GM12878 (cell line): Measurements from ENCODE around the gene SLC35A1. TPM values are rescaled to one million over a fixed set of nuclear protein-coding genes. Genes with fewer than 3 reads are reported as not detected.

Experiments
- ATAC-seq: fragments of 200-7000 bp; cut with Tn5 transposase; 3 replicates; pipeline ENCODE4 v1.9.1; 2020; ENCODE audit warnings: mild to moderate bottlenecking, moderate library complexity
- BruUV-seq: library from RNA; stranded (reverse); fragments of 400-500 nt; replicated peaks from 2 replicates; lab custom pipeline; 2021; lab: Mats Ljungman, UMichigan
- CTCF ChIA-PET: fragments of 300-600 bp; sonication (Branson Sonifier 250); formaldehyde crosslinking; extraction: SDS; loops from one replicate; lab custom pipeline; 2021; ENCODE audit warnings: inconsistent platforms; lab: Yijun Ruan, JAX
- POLR2A ChIA-PET: fragments of 350-600 bp; formaldehyde crosslinking; extraction: SDS; loops from one replicate; lab custom pipeline; 2021; ENCODE audit warnings: inconsistent platforms; lab: Charles Lee
- RAD21 ChIA-PET: fragments of 300-600 bp; sonication (Branson Sonifier 250); formaldehyde crosslinking; loops from one replicate; lab custom pipeline; 2023; ENCODE audit warnings: antibody characterized with exemption; ENCODE audit not compliant: unreplicated experiment; lab: Charles Lee
- SMC1A ChIA-PET: fragments of 300-600 bp; sonication (Branson Sonifier 250); formaldehyde crosslinking; loops from one replicate; lab custom pipeline; 2023; ENCODE audit not compliant: unreplicated experiment, uncharacterized antibody; lab: Charles Lee
- DNase-seq: peaks from one replicate; pipeline ENCODE4 v3.0.0-alpha.2; 2011; ENCODE audit warnings: low read depth, low spot score
- FAIRE-seq: peaks from 3 replicates; lab custom pipeline; 2011; peaks lifted over from hg19 to GRCh38; lab: Jason Lieb, UNC
- H2AFZ ChIP-seq: 2 replicates; pipeline ENCODE4 v1.6.0; 2011; ENCODE audit warnings: low read depth, low read length, control low read depth; ENCODE audit not compliant: control insufficient read depth
- H3K27ac ChIP-seq: 2 replicates; pipeline ENCODE4 v1.5.1; 2011; ENCODE audit warnings: control low read depth; ENCODE audit not compliant: control insufficient read depth, insufficient read depth
- H3K27me3 ChIP-seq, 2 experiments: replicated peaks in 1 of 2; 2 replicates each; pipeline versions ENCODE4 v1.6.0 to v1.6.1; 2011; ENCODE audit warnings: low read length in 1 of 2; ENCODE audit not compliant: control insufficient read depth in 2 of 2, insufficient read depth in 2 of 2
- H3K36me3 ChIP-seq, 2 experiments: 2 replicates each; pipeline ENCODE4 v1.5.1; 2011; ENCODE audit warnings: low read length in 1 of 2; ENCODE audit not compliant: control insufficient read depth in 2 of 2, insufficient read depth in 2 of 2
- H3K4me1 ChIP-seq: 2 replicates; pipeline ENCODE4 v1.6.1; 2011; ENCODE audit warnings: mild to moderate bottlenecking, low read length, moderate library complexity, mixed read lengths; ENCODE audit not compliant: control insufficient read depth, insufficient read depth
- H3K4me2 ChIP-seq: 2 replicates; pipeline ENCODE4 v1.6.0; 2011; ENCODE audit warnings: control low read depth; ENCODE audit not compliant: control insufficient read depth, insufficient read depth
- H3K4me3 ChIP-seq: fragments of 200-600 bp; sonication (generic); 2 replicates; pipeline ENCODE4 v1.5.1; 2016
- H3K79me2 ChIP-seq: 2 replicates; pipeline ENCODE4 v1.6.0; 2011; ENCODE audit warnings: low read length; ENCODE audit not compliant: control insufficient read depth, insufficient read depth
- H3K9ac ChIP-seq: 2 replicates; pipeline ENCODE4 v1.8.0; 2011; ENCODE audit warnings: low read length, control low read depth, mixed read lengths; ENCODE audit not compliant: control insufficient read depth, insufficient read depth
- H3K9me3 ChIP-seq: replicated peaks from 3 replicates; pipeline ENCODE4 v1.5.1; 2011; ENCODE audit warnings: mild to moderate bottlenecking, low read length; ENCODE audit not compliant: control insufficient read depth, insufficient read depth
- H4K20me1 ChIP-seq: 2 replicates; pipeline ENCODE4 v1.6.0; 2011; ENCODE audit not compliant: control insufficient read depth, insufficient read depth
- CBX3 ChIP-seq: fragments of 200-600 bp; sonication (generic); IDR thresholded peaks from 2 replicates; pipeline ENCODE4 v1.6.1; 2016; ENCODE audit warnings: low read depth, borderline replicate concordance
- CEBPZ ChIP-seq: fragments of 150-350 bp; IDR thresholded peaks from 2 replicates; pipeline ENCODE4 v1.6.1; 2016; ENCODE audit warnings: low read depth, low read length
- IKZF1 ChIP-seq: fragments of 450-650 bp; conservative IDR thresholded peaks from 2 replicates; pipeline ENCODE4 v1.6.1; 2017; ENCODE audit warnings: antibody characterized with exemption, mild to moderate bottlenecking
- KDM1A ChIP-seq: fragments of 200-600 bp; sonication (generic); IDR thresholded peaks from 2 replicates; pipeline ENCODE4 v1.6.1; 2016; ENCODE audit warnings: borderline replicate concordance
- LARP7 ChIP-seq: fragments of 450-650 bp; IDR thresholded peaks from 2 replicates; pipeline ENCODE4 v1.6.1; 2017; ENCODE audit warnings: mild to moderate bottlenecking
- NBN ChIP-seq: fragments of 450-650 bp; IDR thresholded peaks from 2 replicates; pipeline ENCODE4 v1.6.1; 2016
- PRDM15 ChIP-seq: fragments of 450-650 bp; formaldehyde crosslinking; IDR thresholded peaks from 2 replicates; pipeline ENCODE4 v1.4.0; 2020; ENCODE audit warnings: mild to moderate bottlenecking, moderate library complexity
- SIX5 ChIP-seq: IDR thresholded peaks from 2 replicates; pipeline ENCODE4 v1.6.1; 2011; ENCODE audit warnings: mild to moderate bottlenecking, low read depth, low read length, moderate library complexity; ENCODE audit not compliant: severe bottlenecking
- SUZ12 ChIP-seq: fragments of 200-600 bp; sonication (generic); IDR thresholded peaks from one replicate; pipeline ENCODE4 v1.6.1; 2018; ENCODE audit warnings: antibody characterized with exemption, mild to moderate bottlenecking; ENCODE audit not compliant: unreplicated experiment
- TARDBP ChIP-seq: IDR thresholded peaks from 2 replicates; pipeline ENCODE4 v1.6.1; 2016; ENCODE audit warnings: borderline replicate concordance
- ZBTB11 ChIP-seq: fragments of 450-650 bp; formaldehyde crosslinking; IDR thresholded peaks from 2 replicates; pipeline ENCODE4 v1.5.0; 2022; ENCODE audit warnings: mild to moderate bottlenecking, missing genetic modification characterization
- ZZZ3 ChIP-seq: IDR thresholded peaks from 2 replicates; pipeline ENCODE4 v1.6.1; 2011; ENCODE audit warnings: low read depth; ENCODE audit not compliant: control insufficient read depth, insufficient read length
- WGBS: methylation state at CpG from one replicate; pipeline ENCODE4 v1.1.6; 2016; ENCODE audit warnings: low lambda C conversion rate; ENCODE audit not compliant: insufficient replicate concordance, insufficient coverage; ENCODE audit errors: missing lambda C conversion rate; 5-methylcytosine and 5-hydroxymethylcytosine counted together
- in situ Hi-C: fragments of 300-500 bp; cut with MboI; formaldehyde crosslinking; loops from 9 replicates; pipeline ENCODE4 v1.14.3; 2018; ENCODE audit warnings: mixed read lengths
- intact Hi-C: fragments of 100-400 bp; cut with micrococcal nuclease; formaldehyde crosslinking; loops from one replicate; pipeline ENCODE4 v1.14.2; 2022; ENCODE audit not compliant: unreplicated experiment
- polyA plus RNA-seq, 11 experiments: library from polyadenylated mRNA; depleted of rRNA in 4 of 11; unstranded in 6 of 11; stranded (reverse) in 5 of 11; fragments of >200 nt; fragmentation: Nextera tagmentation in 4 of 11; fragmentation: Illumina TruSeq in 1 of 11; extraction: Ambion mirVana in 4 of 11; extraction: Trizol in 1 of 11; gene quantifications; 1 replicate in 1 of 11; 2 replicates in 10 of 11; pipeline versions ENCODE4 v1.2.1 to v1.2.3, GENCODE V29; 2011 to 2016; ENCODE audit warnings: inconsistent platforms in 2 of 11, missing spikeins in 2 of 11, low read depth in 1 of 11
- total RNA-seq, 4 experiments: library from RNA; depleted of rRNA in 3 of 4; stranded (reverse); fragments of >200 nt in 3 of 4; fragmentation: Illumina TruSeq in 1 of 4; extraction: Trizol in 1 of 4; gene quantifications; 2 replicates each; pipeline versions ENCODE4 v1.2.1 to v1.2.3, GENCODE V29; 2013 to 2021

SLC35A1 gene
- total and polyA plus RNA-seq, 10 of the 15 experiments (the other 5 are each of a cell fraction or from before 2014, with no cell fraction given), result 7.1 to 28.0 (median 12.4) TPM

- no peak for FAIRE-seq
- ChIA-PET POLR2A (interaction anchor here (0.6 to 0.9 kb wide), 2 partner anchors 41 to 56 kb away, joined by 3 to 4 read pairs; no protein-coding TSS in a partner anchor), SMC1A (no interaction called here), CTCF (no interaction called here), RAD21 (no interaction called here)
- no peaks in the 10 kb centered on the region; the same call in 2 of the 3 replicates for H3K9me3 ChIP-seq
- ATAC-seq, result no peak
- in situ Hi-C loops (no loop called here), intact Hi-C loops (no loop called here)
- H4K20me1 ChIP-seq, result no peaks in the 10 kb centered on the region
- no peak overlapping the region for H3K27ac ChIP-seq
- H3K36me3 ChIP-seq, result no peaks in the 10 kb centered on the region
- no peak overlapping the region for H3K9ac ChIP-seq
- H3K4me1 ChIP-seq, result no peaks in the 10 kb centered on the region
- H3K79me2 ChIP-seq, result no peaks in the 10 kb centered on the region
- DNase-seq, result no peak
- no peak overlapping the region for H3K4me2 ChIP-seq
- H3K4me3 ChIP-seq, result no peak overlapping the region
- BruUV-seq, result no TSS peak
- no peaks in the 10 kb centered on the region for H3K27me3 ChIP-seq
- 93% methylated on average over 7 of the region's 7 CpGs for WGBS
- no peak overlapping the region for H2AFZ ChIP-seq
- no peak for TF ChIP-seq CEBPZ
- TF ChIP-seq TARDBP, result no peak
- no peak for TF ChIP-seq SUZ12
- TF ChIP-seq PRDM15 (CRISPR knock-in tag), result no peak
- no peak for TF ChIP-seq NBN
- TF ChIP-seq IKZF1, result no peak
- TF ChIP-seq KDM1A, result no peak
- no peak for TF ChIP-seq SIX5
- TF ChIP-seq ZZZ3, result no peak
- no peak for TF ChIP-seq CBX3
- TF ChIP-seq LARP7, result no peak
- no peak for TF ChIP-seq ZBTB11
Observed at GRCh38 chr6:87484491-87484890, 11.7 kb downstream of the SLC35A1 start.
